IMR-90 (cell line): ENCODE data around the gene CNTFR. TPM values are rescaled to one million over a fixed set of nuclear protein-coding genes. Genes with fewer than 3 reads are reported as not detected.

Experiments used
- ATAC-seq: fragments of 200-7000 bp; cut with Tn5 transposase; 2 replicates; pipeline ENCODE4 v1.9.1; 2020; ENCODE audit warnings: low read depth, mild to moderate bottlenecking, moderate library complexity
- BruUV-seq: library from RNA; stranded (reverse); fragments of 400-500 nt; replicated peaks from 2 replicates; lab custom pipeline; 2021; lab: Mats Ljungman, UMichigan
- CTCF ChIA-PET: fragments of 300-600 bp; formaldehyde crosslinking; extraction: SDS; loops from one replicate; lab custom pipeline; 2021; ENCODE audit warnings: antibody characterized with exemption; lab: Yijun Ruan, JAX
- POLR2A ChIA-PET: fragments of 300-600 bp; sonication (Branson Sonifier 250); formaldehyde crosslinking; loops from one replicate; lab custom pipeline; 2022; ENCODE audit warnings: antibody characterized with exemption; ENCODE audit not compliant: unreplicated experiment; lab: Charles Lee
- DNase-seq: peaks from one replicate; pipeline ENCODE4 v3.0.0; 2013
- H2AFZ ChIP-seq: replicated peaks from 2 replicates; pipeline ENCODE3; 2013; ENCODE audit warnings: low read length, mild to moderate bottlenecking; ENCODE audit not compliant: poor library complexity
- H2AK5ac ChIP-seq: 2 replicates; pipeline ENCODE4 v1.6.1; 2013; ENCODE audit warnings: low read depth, low read length, inconsistent platforms
- H2AK9ac ChIP-seq: replicated peaks from 2 replicates; pipeline ENCODE3; 2013; ENCODE audit warnings: mild to moderate bottlenecking, low read depth, low read length, moderate library complexity; ENCODE audit not compliant: poor library complexity
- H2BK120ac ChIP-seq: 2 replicates; pipeline ENCODE4 v1.6.1; 2013; ENCODE audit warnings: low read depth, low read length, inconsistent platforms
- H2BK15ac ChIP-seq: 3 replicates; pipeline ENCODE4 v1.6.1; 2013; ENCODE audit warnings: low read depth, low read length, inconsistent platforms
- H2BK20ac ChIP-seq: 2 replicates; pipeline ENCODE4 v1.6.1; 2013; ENCODE audit warnings: low read depth, mild to moderate bottlenecking, inconsistent platforms, low read length, moderate library complexity
- H2BK5ac ChIP-seq: 2 replicates; pipeline ENCODE4 v1.6.1; 2013; ENCODE audit warnings: mild to moderate bottlenecking, low read depth, low read length, inconsistent platforms; ENCODE audit not compliant: poor library complexity, severe bottlenecking
- H3K14ac ChIP-seq: replicated peaks from 2 replicates; pipeline ENCODE4 v1.6.1; 2013; ENCODE audit warnings: low read depth, low read length, inconsistent platforms
- H3K18ac ChIP-seq: 2 replicates; pipeline ENCODE4 v1.6.1; 2013; ENCODE audit warnings: low read depth, low read length, control low read depth
- H3K23ac ChIP-seq: 2 replicates; pipeline ENCODE4 v1.6.1; 2013; ENCODE audit warnings: low read depth, low read length, inconsistent platforms
- H3K27ac ChIP-seq: 2 replicates; pipeline ENCODE4 v1.5.1; 2013; ENCODE audit warnings: mild to moderate bottlenecking, control low read depth, low read length; ENCODE audit not compliant: insufficient read depth
- H3K27me3 ChIP-seq: 2 replicates; pipeline ENCODE4 v1.6.1; 2013; ENCODE audit warnings: low read length; ENCODE audit not compliant: control insufficient read depth, insufficient read depth
- H3K36me3 ChIP-seq: 2 replicates; pipeline ENCODE4 v1.6.1; 2013; ENCODE audit warnings: low read length, mixed read lengths; ENCODE audit not compliant: control insufficient read depth, insufficient read depth
- H3K4ac ChIP-seq: 2 replicates; pipeline ENCODE4 v1.6.1; 2013; ENCODE audit warnings: low read depth, low read length, inconsistent platforms
- H3K4me1 ChIP-seq: 2 replicates; pipeline ENCODE4 v1.6.1; 2013; ENCODE audit warnings: low read length, mixed read lengths; ENCODE audit not compliant: control insufficient read depth, insufficient read depth
- H3K4me2 ChIP-seq: 2 replicates; pipeline ENCODE4 v1.6.1; 2013; ENCODE audit warnings: low read depth, mild to moderate bottlenecking, control low read depth, low read length, moderate library complexity
- H3K4me3 ChIP-seq: 2 replicates; pipeline ENCODE4 v1.5.1; 2013; ENCODE audit warnings: low read depth, mild to moderate bottlenecking, control low read depth, low read length, moderate library complexity; ENCODE audit not compliant: insufficient read depth
- H3K56ac ChIP-seq: 2 replicates; pipeline ENCODE4 v1.6.1; 2013; ENCODE audit warnings: low read length, inconsistent platforms; ENCODE audit not compliant: insufficient read depth; ENCODE audit errors: extremely low read depth
- H3K79me1 ChIP-seq, 2 experiments: 2 replicates each; pipeline ENCODE4 v1.6.1; 2013; ENCODE audit warnings: low read length in 2 of 2, inconsistent platforms in 1 of 2, low read depth in 1 of 2
- H3K9ac ChIP-seq: 2 replicates; pipeline ENCODE4 v1.6.1; 2013; ENCODE audit warnings: low read depth, low read length, control low read depth
- H3K9me1 ChIP-seq: 2 replicates; pipeline ENCODE4 v1.6.1; 2013; ENCODE audit warnings: low read length, inconsistent platforms; ENCODE audit not compliant: insufficient read depth
- H3K9me3 ChIP-seq: 2 replicates; pipeline ENCODE4 v1.6.1; 2013; ENCODE audit warnings: low read length; ENCODE audit not compliant: control insufficient read depth, insufficient read depth
- H4K20me1 ChIP-seq: 2 replicates; pipeline ENCODE4 v1.6.1; 2013; ENCODE audit warnings: low read length, inconsistent platforms; ENCODE audit not compliant: insufficient read depth
- H4K5ac ChIP-seq: 2 replicates; pipeline ENCODE4 v1.6.1; 2013; ENCODE audit warnings: mild to moderate bottlenecking, low read depth, low read length, control low read depth
- H4K8ac ChIP-seq, 2 experiments: 2 replicates each; pipeline ENCODE4 v1.6.1; 2013; ENCODE audit warnings: low read depth in 2 of 2, low read length in 2 of 2, control low read depth in 1 of 2, inconsistent platforms in 1 of 2
- H4K91ac ChIP-seq: 2 replicates; pipeline ENCODE4 v1.6.1; 2013; ENCODE audit warnings: low read depth, low read length, inconsistent platforms; ENCODE audit not compliant: insufficient read depth
- BHLHE40 ChIP-seq: fragments of 150-350 bp; IDR thresholded peaks from 2 replicates; pipeline ENCODE4 v1.6.1; 2016; ENCODE audit warnings: mild to moderate bottlenecking, low read depth, low read length
- CEBPB ChIP-seq: IDR thresholded peaks from 2 replicates; pipeline ENCODE4 v1.6.1; 2012; ENCODE audit warnings: low read depth, low read length, improper control_type of control experiment
- CHD1 ChIP-seq: IDR thresholded peaks from 2 replicates; pipeline ENCODE4 v1.6.1; 2012; ENCODE audit warnings: low read depth, low read length, improper control_type of control experiment
- MAFK ChIP-seq: IDR thresholded peaks from 2 replicates; pipeline ENCODE4 v1.6.1; 2012; ENCODE audit warnings: low read depth, low read length, improper control_type of control experiment
- MAZ ChIP-seq: IDR thresholded peaks from 2 replicates; pipeline ENCODE4 v1.6.1; 2012; ENCODE audit warnings: low read depth, mild to moderate bottlenecking, low read length, improper control_type of control experiment, moderate library complexity, borderline replicate concordance
- MXI1 ChIP-seq: IDR thresholded peaks from 2 replicates; pipeline ENCODE4 v1.6.1; 2012; ENCODE audit warnings: low read depth, mild to moderate bottlenecking, low read length, moderate library complexity, borderline replicate concordance
- NFE2L2 ChIP-seq: fragments of 150-350 bp; IDR thresholded peaks from 2 replicates; pipeline ENCODE4 v1.6.1; 2016; ENCODE audit warnings: low read depth, mild to moderate bottlenecking, low read length
- POLR2A ChIP-seq: IDR thresholded peaks from 2 replicates; pipeline ENCODE4 v1.6.1; 2012; ENCODE audit warnings: mild to moderate bottlenecking, low read depth, low read length
- RFX5 ChIP-seq: IDR thresholded peaks from 2 replicates; pipeline ENCODE4 v1.8.0; 2012; ENCODE audit warnings: low read depth, mild to moderate bottlenecking, low read length, moderate library complexity
- SMC3 ChIP-seq: fragments of 150-350 bp; IDR thresholded peaks from 2 replicates; pipeline ENCODE4 v1.6.1; 2016; ENCODE audit warnings: low read depth, mild to moderate bottlenecking, antibody characterized with exemption, low read length, moderate library complexity
- WGBS, 2 experiments: methylation state at CpG; one replicate each; pipeline versions ENCODE4 v1.1.5 to v1.1.7; 2013; ENCODE audit warnings: missing lambda C conversion rate in 2 of 2; ENCODE audit not compliant: insufficient read length in 1 of 2; ENCODE audit errors: extremely low coverage in 2 of 2; 5-methylcytosine and 5-hydroxymethylcytosine counted together
- dilution Hi-C: fragments of 300-500 bp; cut with HindIII; formaldehyde crosslinking; loops from one replicate; pipeline ENCODE4 v1.14.3; 2018; ENCODE audit warnings: low sequenced_read_pairs; ENCODE audit not compliant: unreplicated experiment
- in situ Hi-C: fragments of 300-500 bp; cut with MboI; formaldehyde crosslinking; loops from 3 replicates; pipeline ENCODE4 v1.14.3; 2019; ENCODE audit warnings: low sequenced_read_pairs, inconsistent platforms, mixed read lengths
- intact Hi-C: fragments of 100-400 bp; cut with micrococcal nuclease; formaldehyde crosslinking; loops from 2 replicates; pipeline ENCODE4 v1.10.0; 2022
- polyA plus RNA-seq, 3 experiments: library from polyadenylated mRNA; depleted of rRNA; stranded (reverse); fragments of >200 nt; gene quantifications; 2 replicates each; pipeline ENCODE4 v1.2.3, GENCODE V29; 2012; ENCODE audit warnings: low replicate concordance in 1 of 3
- total RNA-seq: library from RNA; depleted of rRNA; stranded (reverse); fragments of >200 nt; gene quantifications from 2 replicates; pipeline ENCODE4 v1.2.3, GENCODE V29; 2012
- TF ChIP-seq, protein P1 (sequence below): fragments of 150-350 bp; IDR thresholded peaks from 2 replicates; pipeline ENCODE4 v1.6.1; 2016; ENCODE audit warnings: low read depth, mild to moderate bottlenecking, low read length, moderate library complexity, borderline replicate concordance
- TF ChIP-seq, protein P2 (sequence below): conservative IDR thresholded peaks from 2 replicates; pipeline ENCODE4 v1.5.1; 2012; ENCODE audit warnings: mild to moderate bottlenecking, low read depth, low read length, improper control_type of control experiment
- TF ChIP-seq, protein P3 (sequence below): fragments of 150-350 bp; IDR thresholded peaks from 2 replicates; pipeline ENCODE4 v1.6.1; 2017; ENCODE audit warnings: mild to moderate bottlenecking, antibody characterized with exemption, low read length, low read depth

Gene CNTFR
- total and polyA plus RNA-seq, 2 of the 4 experiments (the other 2 are of a cell fraction) = not detected

DNA sequence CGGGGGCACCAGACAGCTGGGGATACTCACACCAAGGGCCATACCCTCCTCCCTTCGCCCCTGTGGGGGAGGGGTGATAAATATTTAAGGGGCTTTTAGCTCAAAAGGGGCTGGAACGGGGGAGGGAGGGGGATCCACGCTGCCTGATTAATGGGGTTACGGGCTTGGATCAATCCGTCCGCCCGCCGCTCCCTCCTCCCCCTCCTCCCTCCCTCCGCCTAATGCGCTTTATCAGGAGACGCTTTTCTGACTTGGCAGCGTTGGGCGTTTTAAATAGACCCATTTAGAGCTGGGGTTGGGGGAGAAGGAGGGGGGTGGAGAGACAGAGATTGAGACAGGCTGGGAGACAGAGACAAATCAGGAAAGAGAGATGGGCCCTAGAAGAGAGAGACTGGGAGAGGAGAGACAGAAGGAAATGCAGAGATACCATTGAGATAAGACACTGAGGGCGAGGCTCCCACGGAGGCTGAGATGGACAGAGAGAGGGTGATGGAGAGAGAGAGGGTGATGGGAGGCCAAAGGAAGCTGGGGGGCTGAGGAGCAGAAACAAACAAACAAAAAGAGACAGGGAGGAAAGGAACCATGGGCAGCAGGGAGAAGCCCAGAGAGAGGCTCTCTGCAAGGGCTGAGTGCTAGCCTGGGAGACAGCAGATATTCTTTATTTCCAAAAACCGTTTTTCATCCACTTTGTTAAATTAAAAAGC is 10.3 kb downstream of the CNTFR start:
- Histone ChIP-seq H2BK15ac (no peak overlapping the region), H3K79me1 (no peaks in the 10 kb centered on the region), H3K36me3 (no peaks in the 10 kb centered on the region), H4K8ac (no peak overlapping the region), H2BK20ac (no peak overlapping the region), H2AK5ac (no peak overlapping the region), H3K4me2 (no peak overlapping the region), H3K27me3 (peaks cover 91% of the 10 kb centered on the region), H2AFZ (no peak overlapping the region), H3K4me1 (no peaks in the 10 kb centered on the region), H2BK5ac (no peak overlapping the region), H4K91ac (no peak overlapping the region), H3K14ac (no peak overlapping the region), H3K9ac (no peak overlapping the region), H3K9me1 (no peaks in the 10 kb centered on the region; the same call in 1 of the 2 replicates), H4K5ac (no peak overlapping the region), H2AK9ac (peak overlapping the region; percentile 24), H4K20me1 (no peaks in the 10 kb centered on the region), H3K9me3 (no peaks in the 10 kb centered on the region), H3K18ac (no peak overlapping the region), H2BK120ac (no peak overlapping the region), H3K4ac (no peak overlapping the region), H3K23ac (no peak overlapping the region), H3K4me3 (no peak overlapping the region), H3K56ac (no peak overlapping the region), H3K27ac (no peak overlapping the region)
- no peak for TF ChIP-seq MAFK
- TF ChIP-seq NFE2L2 = no peak
- no peak for TF ChIP-seq RFX5
- no peak for TF ChIP-seq MXI1
- TF ChIP-seq BHLHE40 = no peak
- no peak for TF ChIP-seq CHD1
- TF ChIP-seq, protein P1, sequence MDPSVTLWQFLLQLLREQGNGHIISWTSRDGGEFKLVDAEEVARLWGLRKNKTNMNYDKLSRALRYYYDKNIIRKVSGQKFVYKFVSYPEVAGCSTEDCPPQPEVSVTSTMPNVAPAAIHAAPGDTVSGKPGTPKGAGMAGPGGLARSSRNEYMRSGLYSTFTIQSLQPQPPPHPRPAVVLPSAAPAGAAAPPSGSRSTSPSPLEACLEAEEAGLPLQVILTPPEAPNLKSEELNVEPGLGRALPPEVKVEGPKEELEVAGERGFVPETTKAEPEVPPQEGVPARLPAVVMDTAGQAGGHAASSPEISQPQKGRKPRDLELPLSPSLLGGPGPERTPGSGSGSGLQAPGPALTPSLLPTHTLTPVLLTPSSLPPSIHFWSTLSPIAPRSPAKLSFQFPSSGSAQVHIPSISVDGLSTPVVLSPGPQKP = no peak
- TF ChIP-seq MAZ = no peak
- TF ChIP-seq SMC3 = no peak
- TF ChIP-seq, protein P2, sequence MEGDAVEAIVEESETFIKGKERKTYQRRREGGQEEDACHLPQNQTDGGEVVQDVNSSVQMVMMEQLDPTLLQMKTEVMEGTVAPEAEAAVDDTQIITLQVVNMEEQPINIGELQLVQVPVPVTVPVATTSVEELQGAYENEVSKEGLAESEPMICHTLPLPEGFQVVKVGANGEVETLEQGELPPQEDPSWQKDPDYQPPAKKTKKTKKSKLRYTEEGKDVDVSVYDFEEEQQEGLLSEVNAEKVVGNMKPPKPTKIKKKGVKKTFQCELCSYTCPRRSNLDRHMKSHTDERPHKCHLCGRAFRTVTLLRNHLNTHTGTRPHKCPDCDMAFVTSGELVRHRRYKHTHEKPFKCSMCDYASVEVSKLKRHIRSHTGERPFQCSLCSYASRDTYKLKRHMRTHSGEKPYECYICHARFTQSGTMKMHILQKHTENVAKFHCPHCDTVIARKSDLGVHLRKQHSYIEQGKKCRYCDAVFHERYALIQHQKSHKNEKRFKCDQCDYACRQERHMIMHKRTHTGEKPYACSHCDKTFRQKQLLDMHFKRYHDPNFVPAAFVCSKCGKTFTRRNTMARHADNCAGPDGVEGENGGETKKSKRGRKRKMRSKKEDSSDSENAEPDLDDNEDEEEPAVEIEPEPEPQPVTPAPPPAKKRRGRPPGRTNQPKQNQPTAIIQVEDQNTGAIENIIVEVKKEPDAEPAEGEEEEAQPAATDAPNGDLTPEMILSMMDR = no peak
- TF ChIP-seq, protein P3, sequence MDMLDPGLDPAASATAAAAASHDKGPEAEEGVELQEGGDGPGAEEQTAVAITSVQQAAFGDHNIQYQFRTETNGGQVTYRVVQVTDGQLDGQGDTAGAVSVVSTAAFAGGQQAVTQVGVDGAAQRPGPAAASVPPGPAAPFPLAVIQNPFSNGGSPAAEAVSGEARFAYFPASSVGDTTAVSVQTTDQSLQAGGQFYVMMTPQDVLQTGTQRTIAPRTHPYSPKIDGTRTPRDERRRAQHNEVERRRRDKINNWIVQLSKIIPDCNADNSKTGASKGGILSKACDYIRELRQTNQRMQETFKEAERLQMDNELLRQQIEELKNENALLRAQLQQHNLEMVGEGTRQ = no peak
- TF ChIP-seq CEBPB = no peak
- TF ChIP-seq POLR2A = no peak
- ChIA-PET CTCF (interaction anchor here (1.0 to 3.0 kb wide), 2 partner anchors 13 to 33 kb away, joined by 3 to 8 read pairs; no protein-coding TSS in a partner anchor), POLR2A (no interaction called here)
- intact Hi-C loops = no loop called here
- WGBS, 2 experiments = 7% methylated on average over 2 of the region's 17 CpGs; no CpG with 5 or more reads in 1 of the 2 experiments
- in situ Hi-C loops = no loop called here
- no TSS peak for BruUV-seq
- DNase-seq (no peak), ATAC-seq (no peak)
- dilution Hi-C loops = no loop called here
